ENCODE results near the gene TSC2.

Gene TSC2

DNA sequence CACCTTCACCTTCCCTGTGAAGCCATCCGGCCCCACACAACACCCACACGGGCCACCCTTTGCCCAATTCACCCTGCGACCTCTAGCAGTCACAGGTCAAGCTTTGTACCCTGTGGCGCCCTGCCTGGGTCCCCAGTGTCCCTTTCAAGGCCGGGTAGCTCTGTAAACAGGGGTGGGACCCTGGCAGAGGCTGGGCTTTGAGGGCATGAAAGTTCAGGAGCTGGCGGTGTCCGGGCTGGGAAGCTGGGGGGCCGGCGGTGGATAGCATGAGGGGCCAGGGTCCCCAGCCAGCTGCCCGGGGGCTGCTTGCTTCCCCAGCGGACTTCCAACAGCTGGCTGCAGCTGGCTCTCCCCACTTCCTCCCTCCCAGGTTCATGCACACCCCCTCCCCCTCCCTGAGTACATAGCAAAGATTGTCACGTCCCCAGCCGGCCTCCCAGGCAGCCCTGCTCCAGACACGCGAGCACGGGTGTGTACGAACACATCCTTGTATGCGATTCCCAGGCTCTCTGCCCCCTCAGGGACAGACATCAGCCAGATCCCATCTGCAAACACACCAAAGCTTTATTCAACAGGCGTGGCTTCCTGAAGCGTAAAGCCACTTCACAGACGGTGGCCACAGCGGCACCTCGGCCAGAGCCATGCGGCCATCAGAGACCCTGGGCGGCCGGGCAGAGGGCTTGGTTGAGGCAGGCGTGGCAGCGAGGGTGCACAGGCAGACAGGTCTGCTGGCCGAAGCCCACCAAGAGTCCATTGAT lies 8.3 kb upstream of the TSC2 start:
- H3K36me3 Mint-ChIP-seq, result peaks cover 4 to 8% of the 10 kb centered on the region in 2 donors
- no peak for DNase-seq
- no peak overlapping the region for H3K4me3 Mint-ChIP-seq
- H3K4me1 Mint-ChIP-seq, result peaks cover 11 to 13% of the 10 kb centered on the region in 2 donors
- no peaks in the 10 kb centered on the region for H3K9me3 Mint-ChIP-seq
- ATAC-seq (replicated peaks), result no peak
- no peak overlapping the region for H3K27ac Mint-ChIP-seq
- peaks cover 0 to 11% of the 10 kb centered on the region in 2 donors for H3K27me3 Mint-ChIP-seq

DNA sequence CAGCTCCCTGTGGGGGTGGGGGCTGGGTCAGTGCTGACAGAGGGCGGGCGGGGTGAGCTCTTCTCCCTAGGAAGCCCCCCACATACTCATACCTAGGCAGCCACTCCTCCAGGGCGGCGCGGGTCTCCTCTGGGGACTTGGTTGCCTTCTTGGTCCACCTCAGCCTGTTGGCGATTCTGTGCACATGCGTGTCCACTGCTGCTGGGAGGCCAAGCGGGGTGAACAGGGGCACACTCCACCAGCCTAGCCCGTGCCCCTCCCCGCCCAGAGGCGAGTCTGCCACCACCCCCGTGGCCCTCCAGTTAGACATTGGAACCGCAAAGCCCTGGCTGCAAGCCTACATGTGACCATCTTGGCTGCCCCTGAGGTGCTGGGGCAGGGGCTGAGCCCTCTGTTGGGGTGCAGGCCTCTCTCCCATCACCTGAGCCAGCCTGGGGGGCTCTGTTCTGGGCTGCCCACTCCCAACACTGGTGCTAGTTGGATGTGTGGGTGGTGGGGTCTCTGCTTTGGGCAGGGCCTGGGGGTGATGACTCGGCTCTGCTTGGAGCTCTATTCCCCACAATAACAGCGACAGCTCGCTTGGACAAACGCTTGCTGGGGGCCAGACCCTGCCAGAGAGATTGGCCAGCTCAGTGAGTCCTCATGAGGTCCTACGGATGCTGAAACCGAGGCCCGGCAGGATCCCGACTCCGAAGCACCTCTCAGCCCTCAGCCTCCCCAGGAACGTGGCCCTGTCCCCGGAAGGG lies 7.6 kb upstream of the TSC2 start:
- H3K36me3 Mint-ChIP-seq, result peaks cover 4 to 8% of the 10 kb centered on the region in 2 donors
- peaks cover 11 to 14% of the 10 kb centered on the region in 2 donors for H3K4me1 Mint-ChIP-seq
- no peaks in the 10 kb centered on the region for H3K9me3 Mint-ChIP-seq
- no peak for DNase-seq
- H3K27me3 Mint-ChIP-seq, result peaks cover 0 to 6% of the 10 kb centered on the region in 2 donors
- no peak for ATAC-seq (replicated peaks)
- no peak overlapping the region for H3K27ac Mint-ChIP-seq
- no peak overlapping the region for H3K4me3 Mint-ChIP-seq

DNA sequence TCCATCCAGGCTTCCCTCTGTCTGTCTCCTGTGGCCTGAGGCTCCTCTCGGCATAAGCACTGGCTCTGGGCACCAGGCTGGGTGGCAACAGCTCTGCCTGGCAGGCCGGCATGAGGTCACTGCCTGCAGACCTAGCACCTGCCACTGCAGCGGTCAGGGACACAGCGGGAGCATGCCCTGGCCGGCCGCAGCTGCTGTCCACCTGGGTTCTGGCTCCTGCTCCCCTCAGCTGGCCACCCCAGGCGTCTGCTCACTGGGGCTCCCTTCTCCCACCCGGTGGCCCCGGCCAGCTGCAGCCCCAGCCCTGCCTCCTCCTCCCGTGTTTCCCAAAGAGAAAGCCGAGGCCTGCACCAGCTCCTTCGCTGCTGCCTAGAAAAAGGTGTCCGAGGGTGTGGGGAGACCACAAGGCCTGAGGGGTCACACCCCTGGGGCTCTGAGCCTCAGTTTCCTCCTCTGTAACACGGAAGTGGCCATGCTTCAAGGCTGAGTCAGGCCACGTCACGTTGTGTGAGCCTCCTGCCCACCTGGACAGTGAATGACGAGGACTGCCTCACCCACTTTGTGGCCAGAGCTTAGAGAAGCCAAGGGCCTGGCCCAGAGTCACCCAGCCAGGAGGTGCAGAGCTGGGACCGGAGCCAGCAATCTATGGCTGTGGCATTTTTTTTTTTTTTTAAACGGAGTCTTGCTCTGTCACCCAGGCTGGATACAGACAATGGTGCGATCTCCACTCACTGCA lies 6.8 kb upstream of the TSC2 start:
- H3K9me3 Mint-ChIP-seq, result no peaks in the 10 kb centered on the region
- H3K27me3 Mint-ChIP-seq, result peaks cover 0 to 6% of the 10 kb centered on the region in 2 donors
- H3K36me3 Mint-ChIP-seq, result peaks cover 4 to 8% of the 10 kb centered on the region in 2 donors
- no peak for ATAC-seq (replicated peaks)
- H3K4me3 Mint-ChIP-seq, result no peak overlapping the region
- DNase-seq, result no peak
- peaks cover 11 to 14% of the 10 kb centered on the region in 2 donors for H3K4me1 Mint-ChIP-seq
- no peak overlapping the region for H3K27ac Mint-ChIP-seq

DNA sequence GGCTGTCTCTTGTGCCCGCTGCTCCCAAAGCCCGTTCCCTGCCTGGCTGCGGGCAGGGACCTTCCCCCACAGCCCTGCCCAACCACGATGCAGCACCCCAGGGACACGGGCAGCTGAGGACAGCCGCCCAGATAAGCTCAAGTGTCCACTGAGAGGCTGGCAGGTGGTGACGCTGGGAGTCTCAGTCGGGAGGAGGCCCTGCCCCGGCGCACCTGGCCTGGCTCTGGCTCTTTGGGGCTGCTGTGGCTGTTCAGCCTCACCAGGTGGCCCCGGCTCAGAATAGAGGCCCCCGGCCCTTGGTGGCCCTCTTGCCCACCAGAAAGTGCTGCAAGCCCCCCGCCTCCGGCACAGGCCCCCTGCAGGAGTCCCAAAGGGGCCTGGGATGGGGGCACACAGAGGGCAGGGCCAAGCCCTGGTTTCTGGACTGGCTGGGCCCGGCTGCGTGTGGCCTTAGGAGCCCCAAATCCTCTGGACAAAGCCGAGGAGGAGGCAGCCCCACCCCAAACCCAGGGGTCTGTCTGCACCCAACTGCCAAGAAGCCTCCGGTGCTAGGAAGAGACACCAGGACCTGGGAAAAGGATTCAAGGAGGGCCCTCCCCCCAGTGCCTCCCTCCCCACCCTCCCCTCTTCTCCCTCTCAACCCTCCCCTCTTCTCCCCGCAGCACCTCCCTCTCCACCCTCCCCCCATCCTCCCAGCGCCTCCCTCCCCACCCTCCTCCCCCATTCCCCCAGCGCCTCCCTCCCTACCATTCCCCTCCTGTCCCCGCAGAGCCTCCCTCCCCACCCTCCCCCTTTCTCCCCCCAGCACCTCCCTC lies 5.4 kb upstream of the TSC2 start:
- H3K27me3 Mint-ChIP-seq, result no peaks in the 10 kb centered on the region
- H3K4me1 Mint-ChIP-seq, result peaks cover 18 to 27% of the 10 kb centered on the region in 2 donors
- H3K27ac Mint-ChIP-seq, result no peak overlapping the region

DNA sequence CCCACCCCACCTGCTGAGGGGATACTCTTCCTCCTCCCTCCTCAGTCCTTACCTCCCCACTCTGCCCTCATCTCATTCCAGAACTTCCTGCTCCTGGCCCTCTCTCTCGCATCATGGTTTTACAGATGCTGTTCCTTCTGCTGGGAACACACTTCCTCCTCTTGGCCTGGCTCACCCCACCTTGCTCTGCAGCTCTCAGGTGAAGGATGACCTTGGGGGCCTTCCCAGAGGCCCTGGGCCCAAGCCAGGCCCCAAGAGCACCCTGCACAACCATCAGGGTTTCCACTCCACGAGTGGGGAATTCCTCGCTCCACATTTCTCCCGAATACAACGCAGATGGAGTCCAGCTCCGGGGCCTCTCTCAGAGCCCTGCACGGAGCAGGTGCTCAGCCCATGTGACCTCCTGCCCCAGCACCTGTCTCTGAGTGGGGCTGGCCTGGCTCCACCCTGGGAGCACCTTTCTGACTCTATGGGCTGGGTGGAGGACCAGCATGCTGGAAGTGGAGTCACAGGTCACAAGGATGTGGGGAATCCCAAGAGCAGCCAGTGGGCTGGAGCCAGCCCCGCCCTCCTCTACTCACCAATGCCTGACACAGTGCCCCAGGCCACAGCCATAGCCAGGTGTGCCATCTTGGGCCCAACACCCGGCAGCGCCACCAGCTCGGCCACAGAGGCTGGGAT lies 4.7 kb upstream of the TSC2 start:
- H3K4me1 Mint-ChIP-seq, result peaks cover 18 to 29% of the 10 kb centered on the region in 2 donors
- no peak overlapping the region for H3K4me3 Mint-ChIP-seq
- ATAC-seq (replicated peaks) (no peak), DNase-seq (no peak)
- H3K27me3 Mint-ChIP-seq, result no peaks in the 10 kb centered on the region
- peaks cover 4 to 8% of the 10 kb centered on the region in 2 donors for H3K36me3 Mint-ChIP-seq
- H3K9me3 Mint-ChIP-seq, result no peaks in the 10 kb centered on the region
- peak overlapping the region; percentile 43 for H3K27ac Mint-ChIP-seq

More for the DNA sequence above, 5.4 kb upstream of the TSC2 start:
- Mint-ChIP-seq H3K9me3 (no peaks in the 10 kb centered on the region), H3K4me3 (no peak overlapping the region), H3K36me3 (peaks cover 4 to 8% of the 10 kb centered on the region in 2 donors)
- no peak for ATAC-seq (replicated peaks)
- DNase-seq, result no peak

DNA sequence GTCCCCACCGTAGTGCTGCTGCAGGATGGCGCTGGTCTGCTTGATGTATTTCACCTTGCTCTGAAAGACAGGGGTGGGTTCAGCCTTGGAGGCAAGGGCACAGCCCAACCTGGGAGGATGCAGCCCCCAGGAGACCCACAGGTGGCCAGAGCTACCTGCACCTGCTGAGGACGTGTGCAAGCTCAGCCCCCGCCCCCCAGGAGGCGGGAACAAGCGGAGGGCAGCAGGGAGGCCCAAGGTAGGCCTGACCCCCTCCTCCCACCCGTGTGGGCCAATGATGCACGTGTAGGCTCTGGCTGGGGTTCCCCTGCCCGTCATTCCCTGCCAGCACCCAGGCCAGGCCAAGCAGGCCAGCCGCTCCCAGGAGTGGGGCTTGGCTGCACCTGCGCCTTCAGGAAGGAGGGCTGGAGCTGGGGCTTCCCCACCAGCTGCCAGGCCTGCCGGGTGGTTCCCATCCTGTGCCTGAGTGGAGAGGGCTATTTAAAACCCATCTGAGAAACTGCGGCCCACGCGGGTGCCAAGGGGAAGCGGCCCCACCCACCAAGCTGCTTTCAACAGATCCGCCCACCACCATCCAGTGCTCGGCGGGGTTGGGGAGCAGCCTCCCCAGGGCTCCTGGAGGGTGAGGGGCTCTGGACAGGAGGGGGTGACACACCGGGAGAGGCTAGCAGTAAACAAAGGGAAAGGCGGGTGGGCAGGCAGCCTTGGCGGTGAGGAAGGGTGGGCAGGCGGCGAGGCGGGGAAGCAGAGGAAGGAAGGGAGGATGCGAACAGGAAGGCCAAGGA lies 3.9 kb upstream of the TSC2 start:
- DNase-seq (peak; percentile 35), ATAC-seq (replicated peaks) (peak in 1 of 2 donors; percentile 9)
- Mint-ChIP-seq H3K9me3 (no peaks in the 10 kb centered on the region), H3K4me3 (peak overlapping the region; percentile 6 to 22), H3K36me3 (peaks cover 4 to 8% of the 10 kb centered on the region in 2 donors), H3K4me1 (peaks cover 23 to 37% of the 10 kb centered on the region in 2 donors), H3K27me3 (no peaks in the 10 kb centered on the region), H3K27ac (peak overlapping the region; percentile 47)

DNA sequence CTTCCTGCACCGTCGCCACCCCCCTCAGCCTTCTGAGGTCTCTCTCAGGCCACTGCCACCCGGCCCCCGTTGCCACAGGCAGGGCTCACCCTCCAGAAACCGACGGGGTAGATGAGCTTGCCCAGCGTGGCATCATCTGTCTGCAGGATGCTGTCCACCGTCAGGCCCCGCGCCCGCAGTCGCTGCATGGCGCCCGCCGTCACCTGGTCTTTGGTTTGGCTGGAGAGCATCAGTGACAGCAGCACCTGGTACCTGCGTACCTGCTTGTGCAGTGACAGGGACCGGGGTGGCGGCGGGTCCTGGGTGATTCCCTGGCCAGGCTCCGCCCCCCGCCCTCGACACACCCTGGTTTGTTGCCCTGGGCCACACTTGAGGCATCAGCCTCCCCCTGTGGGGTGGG lies 3.2 kb upstream of the TSC2 start:
- Mint-ChIP-seq H3K27ac (no peak overlapping the region), H3K27me3 (no peaks in the 10 kb centered on the region), H3K4me3 (no peak overlapping the region), H3K9me3 (no peaks in the 10 kb centered on the region), H3K36me3 (peaks cover 4 to 8% of the 10 kb centered on the region in 2 donors), H3K4me1 (peaks cover 24 to 38% of the 10 kb centered on the region in 2 donors)
- ATAC-seq (replicated peaks) (no peak), DNase-seq (no peak)

DNA sequence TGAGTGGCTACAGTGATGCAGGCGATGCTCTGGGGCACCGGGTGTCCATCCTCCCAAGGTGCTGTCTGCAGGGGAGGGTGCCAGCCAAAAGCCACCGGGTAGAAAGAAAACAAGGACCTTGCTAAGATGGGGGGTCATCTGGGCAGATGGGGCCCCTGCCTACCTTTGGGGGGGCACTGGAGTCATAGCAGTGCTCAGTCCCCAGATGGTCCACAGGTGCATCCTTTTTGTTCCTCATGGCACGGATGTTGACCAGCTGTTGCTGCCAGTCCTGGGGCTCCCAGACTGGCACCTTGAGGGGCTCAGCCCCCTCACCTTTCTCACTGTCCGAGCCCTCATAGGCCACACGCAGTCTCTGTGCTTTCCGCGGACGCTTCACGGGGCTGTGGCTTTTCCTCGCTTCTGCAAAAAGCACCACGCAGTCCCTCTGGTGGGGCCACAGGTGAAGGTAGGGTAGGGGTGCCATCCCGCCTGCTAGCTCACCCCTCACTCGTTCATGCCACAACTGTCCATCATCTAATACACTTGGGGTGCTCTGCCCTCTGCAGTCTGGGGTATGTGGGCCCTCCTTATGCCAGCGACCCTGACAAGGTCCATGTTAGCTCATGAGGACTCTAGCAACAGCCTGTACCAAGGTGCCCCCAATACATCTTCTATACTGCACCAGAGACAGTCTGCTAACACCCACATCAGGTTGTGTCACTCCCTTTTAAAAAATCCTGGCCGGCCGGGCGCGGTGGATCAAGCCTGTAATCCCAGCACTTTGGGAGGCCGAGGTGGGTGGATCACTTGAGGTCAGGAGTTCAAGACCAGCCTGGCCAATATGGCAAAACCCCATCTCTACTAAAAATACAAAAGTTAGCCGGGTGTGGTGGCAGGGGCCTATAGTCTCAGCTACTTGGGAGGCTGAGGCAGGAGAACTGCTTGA lies 1.6 kb upstream of the TSC2 start:
- Mint-ChIP-seq H3K4me3 (peak overlapping the region; percentile 93 to 95), H3K4me1 (peaks cover 24 to 38% of the 10 kb centered on the region in 2 donors), H3K36me3 (peaks cover 6 to 13% of the 10 kb centered on the region in 2 donors), H3K27ac (no peak overlapping the region), H3K27me3 (no peaks in the 10 kb centered on the region), H3K9me3 (no peaks in the 10 kb centered on the region)
- DNase-seq (no peak), ATAC-seq (replicated peaks) (no peak)

DNA sequence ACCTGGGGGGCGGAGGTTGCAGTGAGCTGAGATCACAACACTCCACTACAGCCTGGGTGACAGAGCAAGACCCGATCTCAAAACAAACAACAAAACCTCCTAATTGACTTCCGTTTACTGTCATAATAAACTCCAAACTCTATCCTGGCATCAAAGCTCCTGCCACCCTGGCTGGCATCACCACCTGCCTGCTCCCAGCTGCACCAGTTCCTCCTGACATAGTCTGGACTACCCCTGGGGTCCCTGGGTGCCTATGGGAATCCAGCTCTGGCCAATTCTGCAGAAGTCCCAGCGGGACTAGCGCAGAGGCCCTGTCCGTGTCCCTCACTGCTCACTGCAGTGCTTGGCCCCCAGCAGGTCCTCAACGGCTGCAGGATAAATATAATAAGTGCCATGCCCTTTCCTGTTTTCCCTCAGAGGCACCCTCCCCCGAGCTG lies 874 bp upstream of the TSC2 start:
- peaks cover 24 to 38% of the 10 kb centered on the region in 2 donors for H3K4me1 Mint-ChIP-seq
- H3K36me3 Mint-ChIP-seq, result peaks cover 9 to 18% of the 10 kb centered on the region in 2 donors
- no peaks in the 10 kb centered on the region for H3K27me3 Mint-ChIP-seq
- ATAC-seq (replicated peaks), result peak in 1 of 2 donors; percentile 0
- peak overlapping the region; percentile 93 to 95 for H3K4me3 Mint-ChIP-seq
- no peaks in the 10 kb centered on the region for H3K9me3 Mint-ChIP-seq
- H3K27ac Mint-ChIP-seq, result peak overlapping the region; percentile 89
- no peak for DNase-seq

DNA sequence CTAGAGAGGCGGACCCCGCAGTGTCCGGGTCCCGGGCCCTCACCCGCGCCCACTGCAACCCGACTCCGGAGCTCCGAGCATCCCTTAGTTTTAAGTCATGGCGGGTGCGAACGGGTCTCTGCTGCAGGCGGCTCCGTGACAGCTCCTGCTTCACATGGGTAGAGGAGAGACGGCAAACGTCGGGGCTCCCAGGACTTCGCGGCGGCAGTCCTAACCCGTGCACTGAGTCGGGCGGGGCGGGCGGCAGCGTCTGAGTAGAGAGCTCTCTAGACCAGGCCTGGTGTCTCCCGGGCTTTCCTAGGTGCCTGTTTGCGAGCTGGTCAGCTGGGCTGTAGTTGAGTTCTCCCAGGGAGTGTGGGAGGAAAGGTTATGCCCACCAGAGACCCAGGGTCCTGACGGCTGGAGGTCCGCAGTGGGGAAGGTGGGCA lies 345 bp downstream of the TSC2 start:
- Mint-ChIP-seq H3K27ac (peak overlapping the region; percentile 85), H3K4me3 (peak overlapping the region; percentile 93 to 95), H3K4me1 (peaks cover 21 to 36% of the 10 kb centered on the region in 2 donors), H3K27me3 (no peaks in the 10 kb centered on the region), H3K9me3 (no peaks in the 10 kb centered on the region), H3K36me3 (peaks cover 14 to 21% of the 10 kb centered on the region in 2 donors)
- peak; percentile 22 to 27 for ATAC-seq (replicated peaks)
- DNase-seq, result no peak

DNA sequence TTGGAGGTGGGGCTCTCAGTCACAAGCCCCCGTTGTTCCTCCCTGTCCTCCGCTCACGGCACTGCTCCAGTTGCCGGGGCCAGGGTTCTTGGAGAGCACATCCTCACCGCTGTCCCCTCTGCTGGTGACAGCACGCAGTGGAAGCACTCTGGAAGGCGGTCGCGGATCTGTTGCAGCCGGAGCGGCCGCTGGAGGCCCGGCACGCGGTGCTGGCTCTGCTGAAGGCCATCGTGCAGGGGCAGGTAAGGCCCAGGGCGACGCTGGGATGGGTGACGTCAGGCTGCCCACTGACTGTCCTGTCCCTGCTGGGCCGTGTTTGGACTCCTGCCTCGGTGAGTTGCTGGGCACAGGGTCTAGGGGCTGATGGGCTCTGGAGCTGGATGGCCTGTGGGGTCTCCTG lies 5.4 kb downstream of the TSC2 start:
- H3K27me3 Mint-ChIP-seq, result no peaks in the 10 kb centered on the region
- H3K4me1 Mint-ChIP-seq, result peaks cover 8% of the 10 kb centered on the region in 2 donors
- peaks cover 28 to 38% of the 10 kb centered on the region in 2 donors for H3K36me3 Mint-ChIP-seq
- H3K27ac Mint-ChIP-seq, result no peak overlapping the region
- no peak overlapping the region for H3K4me3 Mint-ChIP-seq
- H3K9me3 Mint-ChIP-seq, result no peaks in the 10 kb centered on the region
- ATAC-seq (replicated peaks) (no peak), DNase-seq (no peak)

DNA sequence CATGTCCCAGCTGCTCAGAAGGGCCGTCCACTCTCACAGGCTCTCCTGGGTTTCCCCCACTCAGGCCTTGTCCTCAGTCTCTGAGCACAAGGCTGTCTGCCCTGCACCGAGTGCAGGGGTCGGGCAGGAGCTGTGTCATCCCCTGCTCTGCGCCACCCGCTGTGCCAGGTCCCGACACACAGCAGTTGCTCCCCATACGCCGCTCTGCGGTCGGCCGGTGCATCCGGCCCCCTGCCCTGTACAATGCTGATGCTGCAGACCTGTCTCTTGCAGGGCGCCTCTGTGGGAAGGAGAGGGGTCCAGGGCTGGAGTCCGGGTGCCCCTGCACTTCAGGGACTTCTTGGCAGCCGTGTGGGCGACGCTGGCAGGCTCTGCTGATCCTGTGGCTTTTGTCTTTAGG lies 6.1 kb downstream of the TSC2 start:
- peak overlapping the region; percentile 56 for H3K27ac Mint-ChIP-seq
- no peaks in the 10 kb centered on the region for H3K9me3 Mint-ChIP-seq

More for the DNA sequence above, 6.1 kb downstream of the TSC2 start:
- ATAC-seq (replicated peaks), result no peak
- no peaks in the 10 kb centered on the region for H3K27me3 Mint-ChIP-seq
- H3K36me3 Mint-ChIP-seq, result peaks cover 33 to 44% of the 10 kb centered on the region in 2 donors
- no peak overlapping the region for H3K4me3 Mint-ChIP-seq
- H3K4me1 Mint-ChIP-seq, result peaks cover 1 to 3% of the 10 kb centered on the region in 2 donors
- DNase-seq, result no peak
